ENCODE measurements around the gene YTHDC2. TPM values are rescaled to one million over a fixed set of nuclear protein-coding genes. Genes with fewer than 3 reads are reported as not detected.

Gene YTHDC2
- total RNA-seq, 6 donors from 2014 or later = 18.3 to 32.9 (median 21.6) TPM

- peak overlapping the region; percentile 68 to 82 (median 77) for H3K4me3 ChIP-seq
- no peaks in the 10 kb centered on the region for H3K9me3 ChIP-seq
- peak overlapping the region; percentile 89 to 97 (median 94) for H3K27ac ChIP-seq
- WGBS, 2 donors = 10 to 18% methylated on average over 6 to 9 of the region's 9 CpGs
- DNase-seq (no peak), ATAC-seq (ENCODE audit: low FRiP score in 2 of 2) (no peak)
- peaks cover 0 to 9% (median 2%) of the 10 kb centered on the region in 4 donors for H3K36me3 ChIP-seq
- peaks cover 16 to 26% (median 21%) of the 10 kb centered on the region in 4 donors for H3K4me1 ChIP-seq
- TF ChIP-seq POLR2A (IDR thresholded peaks at IDR 0.05) (no peak), EP300 (IDR thresholded peaks at IDR 0.05) (no peak), CTCF (IDR thresholded peaks at IDR 0.05) (no peak), POLR2AphosphoS5 (IDR thresholded peaks at IDR 0.05) (no peak)
- no peaks in the 10 kb centered on the region for H3K27me3 ChIP-seq
These were observed 768 bp downstream of the YTHDC2 start for GRCh38 chr5:113514289-113514635.

DNA sequence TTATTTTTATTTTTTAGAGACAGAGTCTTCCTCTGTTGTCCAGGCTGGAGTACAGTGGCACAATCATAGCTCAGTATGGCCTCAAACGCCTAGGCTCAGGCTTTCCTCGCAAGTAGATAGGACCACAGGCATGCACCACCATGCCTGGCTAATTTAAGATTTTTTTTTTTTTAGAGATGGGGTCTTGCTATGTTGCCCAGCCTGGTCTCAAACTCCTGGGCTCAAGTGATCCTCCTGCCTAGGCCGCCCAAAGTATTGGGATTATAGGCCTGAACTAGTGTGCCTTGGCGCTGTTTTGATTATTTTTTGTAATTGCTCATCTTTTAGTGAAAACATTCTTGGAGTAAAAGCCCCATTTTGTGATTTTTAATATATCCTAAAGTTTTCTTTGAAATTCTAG, 5.4 kb downstream of the YTHDC2 start:
- ATAC-seq (ENCODE audit: low FRiP score in 2 of 2) = no peak
- peaks cover 15 to 21% (median 17%) of the 10 kb centered on the region in 4 donors for H3K4me1 ChIP-seq
- TF ChIP-seq POLR2A (IDR thresholded peaks at IDR 0.05) = no peak
- TF ChIP-seq CTCF (IDR thresholded peaks at IDR 0.05) = no peak
- no peak for TF ChIP-seq POLR2AphosphoS5 (IDR thresholded peaks at IDR 0.05)
- no peak for TF ChIP-seq EP300 (IDR thresholded peaks at IDR 0.05)
- no peaks in the 10 kb centered on the region for H3K27me3 ChIP-seq
- H3K9me3 ChIP-seq = no peaks in the 10 kb centered on the region
- H3K36me3 ChIP-seq = peaks cover 0 to 17% (median 2%) of the 10 kb centered on the region in 4 donors
- DNase-seq = no peak
- no peak overlapping the region for H3K4me3 ChIP-seq
- WGBS, 2 donors = 97 to 99% methylated on average over 4 of the region's 4 CpGs
- H3K27ac ChIP-seq = no peak overlapping the region

- TF ChIP-seq CTCF (IDR thresholded peaks at IDR 0.05) = no peak
- TF ChIP-seq POLR2A (IDR thresholded peaks at IDR 0.05) = no peak
- no peak for TF ChIP-seq EP300 (IDR thresholded peaks at IDR 0.05)
- TF ChIP-seq POLR2AphosphoS5 (IDR thresholded peaks at IDR 0.05) = no peak
- Histone ChIP-seq H3K4me1 (peaks cover 13 to 20% (median 15%) of the 10 kb centered on the region in 4 donors), H3K27ac (no peak overlapping the region), H3K36me3 (peaks cover 0 to 17% (median 2%) of the 10 kb centered on the region in 4 donors), H3K27me3 (no peaks in the 10 kb centered on the region), H3K4me3 (no peak overlapping the region), H3K9me3 (no peaks in the 10 kb centered on the region)
- DNase-seq = no peak
- WGBS, 2 donors = 76 to 78% methylated on average over 2 of the region's 2 CpGs
- no peak for ATAC-seq (ENCODE audit: low FRiP score in 2 of 2)
These were observed 5.9 kb downstream of the YTHDC2 start for GRCh38 chr5:113519412-113519811.

GRCh38 chr5:113520429-113520828, 6.9 kb downstream of the YTHDC2 start:
- peaks cover 0 to 17% (median 2%) of the 10 kb centered on the region in 4 donors for H3K36me3 ChIP-seq
- TF ChIP-seq EP300 (IDR thresholded peaks at IDR 0.05) = no peak
- TF ChIP-seq POLR2AphosphoS5 (IDR thresholded peaks at IDR 0.05) = no peak
- no peak for TF ChIP-seq CTCF (IDR thresholded peaks at IDR 0.05)
- TF ChIP-seq POLR2A (IDR thresholded peaks at IDR 0.05) = no peak
- H3K27me3 ChIP-seq = no peaks in the 10 kb centered on the region
- no peaks in the 10 kb centered on the region for H3K9me3 ChIP-seq
- no peak overlapping the region for H3K4me3 ChIP-seq
- DNase-seq (no peak), ATAC-seq (ENCODE audit: low FRiP score in 2 of 2) (no peak)
- H3K27ac ChIP-seq = no peak overlapping the region
- H3K4me1 ChIP-seq = peaks cover 3 to 17% (median 12%) of the 10 kb centered on the region in 4 donors

GRCh38 chr5:113520899-113521298, 7.4 kb downstream of the YTHDC2 start:
- Histone ChIP-seq H3K4me1 (peaks cover 0 to 16% (median 8%) of the 10 kb centered on the region in 4 donors), H3K4me3 (no peak overlapping the region), H3K27ac (no peak overlapping the region), H3K9me3 (no peaks in the 10 kb centered on the region), H3K36me3 (peaks cover 0 to 17% (median 2%) of the 10 kb centered on the region in 4 donors), H3K27me3 (no peaks in the 10 kb centered on the region)
- no peak for TF ChIP-seq POLR2AphosphoS5 (IDR thresholded peaks at IDR 0.05)
- TF ChIP-seq EP300 (IDR thresholded peaks at IDR 0.05) = no peak
- TF ChIP-seq POLR2A (IDR thresholded peaks at IDR 0.05) = no peak
- TF ChIP-seq CTCF (IDR thresholded peaks at IDR 0.05) = no peak
- ATAC-seq (ENCODE audit: low FRiP score in 2 of 2) (no peak), DNase-seq (no peak)

Data from upper lobe of left lung (tissue), 6 donors.